ENCODE data around the gene SFT2D2. TPM values are rescaled to one million over a fixed set of nuclear protein-coding genes. Genes with fewer than 3 reads are reported as not detected.

Gene SFT2D2
- total RNA-seq, 2 experiments from 2014 or later: 32.7 to 32.8 TPM

- Mint-ChIP-seq H3K27me3 (no peaks in the 10 kb centered on the region), H3K36me3 (peaks cover 1% of the 10 kb centered on the region), H3K4me1 (no peaks in the 10 kb centered on the region), H3K4me3 (no peak overlapping the region), H3K27ac (no peak overlapping the region), H3K9me3 (no peaks in the 10 kb centered on the region)
- DNase-seq: no peak
Observed at GRCh38 chr1:168298446-168298845, 72.6 kb downstream of the SFT2D2 start.

- H3K36me3 Mint-ChIP-seq: peaks cover 1% of the 10 kb centered on the region
- H3K27me3 Mint-ChIP-seq: no peaks in the 10 kb centered on the region
- no peaks in the 10 kb centered on the region for H3K9me3 Mint-ChIP-seq
- H3K4me3 Mint-ChIP-seq: no peak overlapping the region
- no peak for DNase-seq
- H3K27ac Mint-ChIP-seq: no peak overlapping the region
- no peaks in the 10 kb centered on the region for H3K4me1 Mint-ChIP-seq
Observed at GRCh38 chr1:168300626-168301025, 74.8 kb downstream of the SFT2D2 start.

GRCh38 chr1:168301664-168302320 is 76.0 kb downstream of the SFT2D2 start:
- DNase-seq: no peak
- Mint-ChIP-seq H3K36me3 (peaks cover 2% of the 10 kb centered on the region), H3K4me3 (no peak overlapping the region), H3K27ac (no peak overlapping the region), H3K27me3 (no peaks in the 10 kb centered on the region), H3K4me1 (no peaks in the 10 kb centered on the region), H3K9me3 (no peaks in the 10 kb centered on the region)

Other genes with a start within 250 kb of the SFT2D2 start
- gene GPR161, start 89.1 kb upstream of the SFT2D2 start, total RNA-seq: under 1 TPM; 0.14 to 0.30 TPM
- gene TIPRL, start 47.0 kb upstream of the SFT2D2 start, total RNA-seq: 10 to 100 TPM; 50.9 to 51.2 TPM
- gene TBX19, start 54.9 kb downstream of the SFT2D2 start, total RNA-seq: under 1 TPM; 0.40 to 0.56 TPM